GM12878 (cell line): ENCODE data around the gene ZNF133. TPM values are rescaled to one million over a fixed set of nuclear protein-coding genes. Genes with fewer than 3 reads are reported as not detected.
"Not testable (repeated sequence)": the region's sequence is repeated elsewhere in the genome, so short reads cannot be mapped to it uniquely, and the experiment has no call there.

ENCODE experiments used
- ATAC-seq: fragments of 200-7000 bp; cut with Tn5 transposase; 3 replicates; pipeline ENCODE4 v1.9.1; 2020; ENCODE audit warnings: mild to moderate bottlenecking, moderate library complexity
- BruUV-seq: library from RNA; stranded (reverse); fragments of 400-500 nt; replicated peaks from 2 replicates; lab custom pipeline; 2021; lab: Mats Ljungman, UMichigan
- CTCF ChIA-PET: fragments of 300-600 bp; sonication (Branson Sonifier 250); formaldehyde crosslinking; extraction: SDS; loops from one replicate; lab custom pipeline; 2021; ENCODE audit warnings: inconsistent platforms; lab: Yijun Ruan, JAX
- POLR2A ChIA-PET: fragments of 350-600 bp; formaldehyde crosslinking; extraction: SDS; loops from one replicate; lab custom pipeline; 2021; ENCODE audit warnings: inconsistent platforms; lab: Charles Lee
- RAD21 ChIA-PET: fragments of 300-600 bp; sonication (Branson Sonifier 250); formaldehyde crosslinking; loops from one replicate; lab custom pipeline; 2023; ENCODE audit warnings: antibody characterized with exemption; ENCODE audit not compliant: unreplicated experiment; lab: Charles Lee
- SMC1A ChIA-PET: fragments of 300-600 bp; sonication (Branson Sonifier 250); formaldehyde crosslinking; loops from one replicate; lab custom pipeline; 2023; ENCODE audit not compliant: unreplicated experiment, uncharacterized antibody; lab: Charles Lee
- DNase-seq: peaks from one replicate; pipeline ENCODE4 v3.0.0-alpha.2; 2011; ENCODE audit warnings: low read depth, low spot score
- FAIRE-seq: peaks from 3 replicates; lab custom pipeline; 2011; peaks lifted over from hg19 to GRCh38; lab: Jason Lieb, UNC
- H2AFZ ChIP-seq: 2 replicates; pipeline ENCODE4 v1.6.0; 2011; ENCODE audit warnings: low read depth, low read length, control low read depth; ENCODE audit not compliant: control insufficient read depth
- H3K27ac ChIP-seq: 2 replicates; pipeline ENCODE4 v1.5.1; 2011; ENCODE audit warnings: control low read depth; ENCODE audit not compliant: control insufficient read depth, insufficient read depth
- H3K27me3 ChIP-seq, 2 experiments: replicated peaks in 1 of 2; 2 replicates each; pipeline versions ENCODE4 v1.6.0 to v1.6.1; 2011; ENCODE audit warnings: low read length in 1 of 2; ENCODE audit not compliant: control insufficient read depth in 2 of 2, insufficient read depth in 2 of 2
- H3K36me3 ChIP-seq, 2 experiments: 2 replicates each; pipeline ENCODE4 v1.5.1; 2011; ENCODE audit warnings: low read length in 1 of 2; ENCODE audit not compliant: control insufficient read depth in 2 of 2, insufficient read depth in 2 of 2
- H3K4me1 ChIP-seq: 2 replicates; pipeline ENCODE4 v1.6.1; 2011; ENCODE audit warnings: mild to moderate bottlenecking, low read length, moderate library complexity, mixed read lengths; ENCODE audit not compliant: control insufficient read depth, insufficient read depth
- H3K4me2 ChIP-seq: 2 replicates; pipeline ENCODE4 v1.6.0; 2011; ENCODE audit warnings: control low read depth; ENCODE audit not compliant: control insufficient read depth, insufficient read depth
- H3K4me3 ChIP-seq: fragments of 200-600 bp; sonication (generic); 2 replicates; pipeline ENCODE4 v1.5.1; 2016
- H3K79me2 ChIP-seq: 2 replicates; pipeline ENCODE4 v1.6.0; 2011; ENCODE audit warnings: low read length; ENCODE audit not compliant: control insufficient read depth, insufficient read depth
- H3K9ac ChIP-seq: 2 replicates; pipeline ENCODE4 v1.8.0; 2011; ENCODE audit warnings: low read length, control low read depth, mixed read lengths; ENCODE audit not compliant: control insufficient read depth, insufficient read depth
- H3K9me3 ChIP-seq: replicated peaks from 3 replicates; pipeline ENCODE4 v1.5.1; 2011; ENCODE audit warnings: mild to moderate bottlenecking, low read length; ENCODE audit not compliant: control insufficient read depth, insufficient read depth
- H4K20me1 ChIP-seq: 2 replicates; pipeline ENCODE4 v1.6.0; 2011; ENCODE audit not compliant: control insufficient read depth, insufficient read depth
- BMI1 ChIP-seq: fragments of 450-650 bp; IDR thresholded peaks from 2 replicates; pipeline ENCODE4 v1.6.1; 2016; ENCODE audit warnings: mild to moderate bottlenecking, moderate library complexity, borderline replicate concordance
- DPF2 ChIP-seq: fragments of 450-650 bp; IDR thresholded peaks from 2 replicates; pipeline ENCODE4 v1.6.1; 2017; ENCODE audit warnings: mild to moderate bottlenecking
- EP300 ChIP-seq, 2 experiments: fragments of 150-350 bp in 1 of 2; IDR thresholded peaks; 2 replicates each; pipeline ENCODE4 v1.6.1; 2011 to 2012; ENCODE audit warnings: low read depth in 2 of 2, low read length in 2 of 2, borderline replicate concordance in 1 of 2, improper control_type of control experiment in 1 of 2, inconsistent platforms in 1 of 2; ENCODE audit not compliant: control insufficient read depth in 1 of 2
- NFYA ChIP-seq: IDR thresholded peaks from 2 replicates; pipeline ENCODE4 v1.6.1; 2011; ENCODE audit warnings: low read depth, mild to moderate bottlenecking, low read length, improper control_type of control experiment, borderline replicate concordance
- TCF12 ChIP-seq: IDR thresholded peaks from 2 replicates; pipeline ENCODE4 v1.6.1; 2011; ENCODE audit warnings: low read depth, mild to moderate bottlenecking, low read length
- TCF7 ChIP-seq: IDR thresholded peaks from 2 replicates; pipeline ENCODE4 v1.6.1; 2014; ENCODE audit warnings: antibody characterized with exemption, borderline replicate concordance
- ZNF622 ChIP-seq: fragments of 450-650 bp; IDR thresholded peaks from 2 replicates; pipeline ENCODE4 v1.6.1; 2017; ENCODE audit warnings: mild to moderate bottlenecking, inconsistent platforms
- ZSCAN29 ChIP-seq: fragments of 450-650 bp; IDR thresholded peaks from 2 replicates; pipeline ENCODE4 v1.6.1; 2017; ENCODE audit warnings: mild to moderate bottlenecking, moderate library complexity
- WGBS: methylation state at CpG from one replicate; pipeline ENCODE4 v1.1.6; 2016; ENCODE audit warnings: low lambda C conversion rate; ENCODE audit not compliant: insufficient replicate concordance, insufficient coverage; ENCODE audit errors: missing lambda C conversion rate; 5-methylcytosine and 5-hydroxymethylcytosine counted together
- in situ Hi-C: fragments of 300-500 bp; cut with MboI; formaldehyde crosslinking; loops from 9 replicates; pipeline ENCODE4 v1.14.3; 2018; ENCODE audit warnings: mixed read lengths
- intact Hi-C: fragments of 100-400 bp; cut with micrococcal nuclease; formaldehyde crosslinking; loops from one replicate; pipeline ENCODE4 v1.14.2; 2022; ENCODE audit not compliant: unreplicated experiment
- polyA plus RNA-seq, 11 experiments: library from polyadenylated mRNA; depleted of rRNA in 4 of 11; unstranded in 6 of 11; stranded (reverse) in 5 of 11; fragments of >200 nt; fragmentation: Nextera tagmentation in 4 of 11; fragmentation: Illumina TruSeq in 1 of 11; extraction: Ambion mirVana in 4 of 11; extraction: Trizol in 1 of 11; gene quantifications; 1 replicate in 1 of 11; 2 replicates in 10 of 11; pipeline versions ENCODE4 v1.2.1 to v1.2.3, GENCODE V29; 2011 to 2016; ENCODE audit warnings: inconsistent platforms in 2 of 11, missing spikeins in 2 of 11, low read depth in 1 of 11
- total RNA-seq, 4 experiments: library from RNA; depleted of rRNA in 3 of 4; stranded (reverse); fragments of >200 nt in 3 of 4; fragmentation: Illumina TruSeq in 1 of 4; extraction: Trizol in 1 of 4; gene quantifications; 2 replicates each; pipeline versions ENCODE4 v1.2.1 to v1.2.3, GENCODE V29; 2013 to 2021
- TF ChIP-seq, protein P1 (sequence below): IDR thresholded peaks from 2 replicates; pipeline ENCODE4 v1.6.1; 2012; ENCODE audit warnings: mild to moderate bottlenecking, low read depth, low read length
- TF ChIP-seq, protein P2 (sequence below): fragments of 450-650 bp; IDR thresholded peaks from 2 replicates; pipeline ENCODE4 v1.6.1; 2017; ENCODE audit warnings: antibody characterized with exemption, mild to moderate bottlenecking, moderate library complexity

The ZNF133 gene
- total and polyA plus RNA-seq, 10 of the 15 experiments (the other 5 are each of a cell fraction or from before 2014, with no cell fraction given), result 2.0 to 9.3 (median 7.3) TPM

DNA sequence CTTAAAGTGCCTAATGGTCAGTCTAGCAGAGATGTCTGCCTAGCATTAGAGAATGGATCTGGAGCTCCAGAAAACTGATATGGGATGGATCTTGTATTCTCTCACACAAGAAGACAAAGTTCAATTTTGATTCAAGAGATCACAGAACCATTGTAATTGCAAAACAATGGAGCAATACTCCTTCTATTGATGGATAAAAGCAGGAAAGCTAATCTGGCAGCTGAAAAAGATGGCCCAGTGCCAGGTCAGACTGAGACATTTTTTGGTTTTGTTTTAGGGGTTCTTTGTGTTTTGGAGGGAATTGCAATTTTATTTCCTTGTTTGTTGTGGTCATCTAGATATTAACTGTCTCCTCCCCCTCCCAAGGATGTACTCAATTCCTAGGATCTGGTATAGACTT, 14.6 kb upstream of the ZNF133 start (continued):
- TF ChIP-seq, protein P1, sequence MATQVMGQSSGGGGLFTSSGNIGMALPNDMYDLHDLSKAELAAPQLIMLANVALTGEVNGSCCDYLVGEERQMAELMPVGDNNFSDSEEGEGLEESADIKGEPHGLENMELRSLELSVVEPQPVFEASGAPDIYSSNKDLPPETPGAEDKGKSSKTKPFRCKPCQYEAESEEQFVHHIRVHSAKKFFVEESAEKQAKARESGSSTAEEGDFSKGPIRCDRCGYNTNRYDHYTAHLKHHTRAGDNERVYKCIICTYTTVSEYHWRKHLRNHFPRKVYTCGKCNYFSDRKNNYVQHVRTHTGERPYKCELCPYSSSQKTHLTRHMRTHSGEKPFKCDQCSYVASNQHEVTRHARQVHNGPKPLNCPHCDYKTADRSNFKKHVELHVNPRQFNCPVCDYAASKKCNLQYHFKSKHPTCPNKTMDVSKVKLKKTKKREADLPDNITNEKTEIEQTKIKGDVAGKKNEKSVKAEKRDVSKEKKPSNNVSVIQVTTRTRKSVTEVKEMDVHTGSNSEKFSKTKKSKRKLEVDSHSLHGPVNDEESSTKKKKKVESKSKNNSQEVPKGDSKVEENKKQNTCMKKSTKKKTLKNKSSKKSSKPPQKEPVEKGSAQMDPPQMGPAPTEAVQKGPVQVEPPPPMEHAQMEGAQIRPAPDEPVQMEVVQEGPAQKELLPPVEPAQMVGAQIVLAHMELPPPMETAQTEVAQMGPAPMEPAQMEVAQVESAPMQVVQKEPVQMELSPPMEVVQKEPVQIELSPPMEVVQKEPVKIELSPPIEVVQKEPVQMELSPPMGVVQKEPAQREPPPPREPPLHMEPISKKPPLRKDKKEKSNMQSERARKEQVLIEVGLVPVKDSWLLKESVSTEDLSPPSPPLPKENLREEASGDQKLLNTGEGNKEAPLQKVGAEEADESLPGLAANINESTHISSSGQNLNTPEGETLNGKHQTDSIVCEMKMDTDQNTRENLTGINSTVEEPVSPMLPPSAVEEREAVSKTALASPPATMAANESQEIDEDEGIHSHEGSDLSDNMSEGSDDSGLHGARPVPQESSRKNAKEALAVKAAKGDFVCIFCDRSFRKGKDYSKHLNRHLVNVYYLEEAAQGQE, result no peak
- TF ChIP-seq TCF12 (no peak), BMI1 (no peak), EP300 (IDR thresholded peaks at IDR 0.05; ENCODE audit: borderline replicate concordance in 1 of 2, control insufficient read depth in 1 of 2, low read depth in 2 of 2, low read length in 2 of 2) (no peak), DPF2 (no peak), TCF7 (no peak), ZSCAN29 (no peak), ZNF622 (no peak), NFYA (no peak)
- TF ChIP-seq, protein P2, sequence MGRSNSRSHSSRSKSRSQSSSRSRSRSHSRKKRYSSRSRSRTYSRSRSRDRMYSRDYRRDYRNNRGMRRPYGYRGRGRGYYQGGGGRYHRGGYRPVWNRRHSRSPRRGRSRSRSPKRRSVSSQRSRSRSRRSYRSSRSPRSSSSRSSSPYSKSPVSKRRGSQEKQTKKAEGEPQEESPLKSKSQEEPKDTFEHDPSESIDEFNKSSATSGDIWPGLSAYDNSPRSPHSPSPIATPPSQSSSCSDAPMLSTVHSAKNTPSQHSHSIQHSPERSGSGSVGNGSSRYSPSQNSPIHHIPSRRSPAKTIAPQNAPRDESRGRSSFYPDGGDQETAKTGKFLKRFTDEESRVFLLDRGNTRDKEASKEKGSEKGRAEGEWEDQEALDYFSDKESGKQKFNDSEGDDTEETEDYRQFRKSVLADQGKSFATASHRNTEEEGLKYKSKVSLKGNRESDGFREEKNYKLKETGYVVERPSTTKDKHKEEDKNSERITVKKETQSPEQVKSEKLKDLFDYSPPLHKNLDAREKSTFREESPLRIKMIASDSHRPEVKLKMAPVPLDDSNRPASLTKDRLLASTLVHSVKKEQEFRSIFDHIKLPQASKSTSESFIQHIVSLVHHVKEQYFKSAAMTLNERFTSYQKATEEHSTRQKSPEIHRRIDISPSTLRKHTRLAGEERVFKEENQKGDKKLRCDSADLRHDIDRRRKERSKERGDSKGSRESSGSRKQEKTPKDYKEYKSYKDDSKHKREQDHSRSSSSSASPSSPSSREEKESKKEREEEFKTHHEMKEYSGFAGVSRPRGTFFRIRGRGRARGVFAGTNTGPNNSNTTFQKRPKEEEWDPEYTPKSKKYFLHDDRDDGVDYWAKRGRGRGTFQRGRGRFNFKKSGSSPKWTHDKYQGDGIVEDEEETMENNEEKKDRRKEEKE, result no peak

DNA sequence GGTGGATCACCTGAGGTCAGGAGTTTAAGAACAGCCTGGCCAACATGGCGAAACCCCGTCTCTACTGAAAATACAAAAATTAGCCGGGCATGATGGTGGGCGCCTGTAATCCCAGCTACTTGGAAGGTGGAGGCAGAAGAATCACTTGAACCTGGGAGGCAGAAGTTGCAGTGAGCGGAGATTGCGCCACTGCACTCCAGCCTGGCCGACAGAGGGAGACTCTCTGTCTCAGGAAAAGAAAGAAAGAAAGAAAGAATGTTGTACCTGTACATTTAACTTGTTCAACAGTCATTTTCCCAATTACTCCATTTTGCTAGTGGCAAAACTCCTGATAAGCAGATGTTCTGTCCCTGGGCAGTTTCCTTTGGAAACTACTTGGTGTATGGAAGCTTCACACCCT, 12.4 kb upstream of the ZNF133 start:
- BruUV-seq, H3K4me1 ChIP-seq, H2AFZ ChIP-seq, RAD21 ChIA-PET, H4K20me1 ChIP-seq, H3K27me3 ChIP-seq, H3K27ac ChIP-seq, H3K4me3 ChIP-seq, DNase-seq, H3K36me3 ChIP-seq, ATAC-seq, H3K4me2 ChIP-seq, FAIRE-seq, H3K9ac ChIP-seq, H3K79me2 ChIP-seq, H3K9me3 ChIP-seq, POLR2A ChIA-PET: not testable (repeated sequence)
- intact Hi-C loops, result loop anchor here (2.0 kb wide), 1 partner anchor 771 kb away; no protein-coding TSS in a partner anchor
- CTCF ChIA-PET, result interaction anchor here (0.7 to 3.5 kb wide), 9 partner anchors 10 to 775 kb away, joined by 3 to 24 read pairs (median 5); partner anchors contain the start of gene ZNF133
- SMC1A ChIA-PET, result interaction anchor here (1.0 to 1.7 kb wide), 4 partner anchors 10 to 771 kb away, joined by 3 to 4 read pairs (median 3); no protein-coding TSS in a partner anchor
- in situ Hi-C loops, result loop anchor here (5.0 kb wide), 1 partner anchor 774 kb away; no protein-coding TSS in a partner anchor
- WGBS, result 84% methylated on average over 7 of the region's 7 CpGs
